CD4-positive, alpha-beta T cell treated with Interleukin-12 subunit alpha and Interleukin-12 subunit beta, for 1 hour (primary cell): ENCODE data around the gene GPX4.
"Not testable (repeated sequence)": the region's sequence is repeated elsewhere in the genome, so short reads cannot be mapped to it uniquely, and the experiment has no call there.

Experiments used
- DNase-seq: peaks from one replicate; pipeline ENCODE4 v3.0.0-alpha.2; 2020

The GPX4 gene

DNA sequence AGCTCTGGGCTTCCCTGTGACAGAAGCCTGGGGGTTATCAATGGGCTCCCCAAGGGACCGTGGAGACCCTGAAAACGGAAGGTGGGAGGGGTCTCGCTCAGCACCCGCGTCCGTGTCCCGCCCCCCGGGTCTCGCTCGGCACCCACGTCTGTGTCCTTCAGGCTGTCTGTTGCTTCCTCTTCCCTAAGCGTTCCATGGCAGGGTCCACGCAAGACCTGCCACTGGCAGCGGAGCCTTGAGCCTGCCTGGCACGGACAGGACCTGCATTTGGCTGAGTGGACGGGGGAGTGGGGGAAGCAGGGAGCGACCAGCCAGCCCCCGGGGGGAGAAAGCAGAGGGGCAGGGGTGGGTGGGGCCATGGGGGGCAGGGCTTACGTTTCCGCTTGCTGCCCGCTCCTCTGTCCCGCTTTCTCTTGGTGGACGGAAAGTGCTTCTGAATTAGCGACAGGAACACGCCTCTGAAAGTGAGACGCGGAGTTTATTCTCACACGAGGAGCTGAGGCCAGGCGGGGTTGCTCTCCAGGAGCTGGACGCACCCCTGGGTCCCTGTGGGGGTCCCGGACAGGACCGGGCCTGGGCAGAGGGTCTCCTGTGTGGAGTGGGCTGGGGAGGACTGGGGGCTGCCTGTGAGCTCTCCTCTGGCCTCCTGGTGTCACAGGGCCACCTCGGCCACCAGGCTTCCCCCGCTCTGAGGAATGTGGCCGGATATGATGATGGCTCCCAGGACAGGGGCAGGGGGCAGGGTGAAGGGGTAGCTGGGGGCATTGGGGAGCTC lies 12.0 kb downstream of the GPX4 start:
- no peak for DNase-seq

DNA sequence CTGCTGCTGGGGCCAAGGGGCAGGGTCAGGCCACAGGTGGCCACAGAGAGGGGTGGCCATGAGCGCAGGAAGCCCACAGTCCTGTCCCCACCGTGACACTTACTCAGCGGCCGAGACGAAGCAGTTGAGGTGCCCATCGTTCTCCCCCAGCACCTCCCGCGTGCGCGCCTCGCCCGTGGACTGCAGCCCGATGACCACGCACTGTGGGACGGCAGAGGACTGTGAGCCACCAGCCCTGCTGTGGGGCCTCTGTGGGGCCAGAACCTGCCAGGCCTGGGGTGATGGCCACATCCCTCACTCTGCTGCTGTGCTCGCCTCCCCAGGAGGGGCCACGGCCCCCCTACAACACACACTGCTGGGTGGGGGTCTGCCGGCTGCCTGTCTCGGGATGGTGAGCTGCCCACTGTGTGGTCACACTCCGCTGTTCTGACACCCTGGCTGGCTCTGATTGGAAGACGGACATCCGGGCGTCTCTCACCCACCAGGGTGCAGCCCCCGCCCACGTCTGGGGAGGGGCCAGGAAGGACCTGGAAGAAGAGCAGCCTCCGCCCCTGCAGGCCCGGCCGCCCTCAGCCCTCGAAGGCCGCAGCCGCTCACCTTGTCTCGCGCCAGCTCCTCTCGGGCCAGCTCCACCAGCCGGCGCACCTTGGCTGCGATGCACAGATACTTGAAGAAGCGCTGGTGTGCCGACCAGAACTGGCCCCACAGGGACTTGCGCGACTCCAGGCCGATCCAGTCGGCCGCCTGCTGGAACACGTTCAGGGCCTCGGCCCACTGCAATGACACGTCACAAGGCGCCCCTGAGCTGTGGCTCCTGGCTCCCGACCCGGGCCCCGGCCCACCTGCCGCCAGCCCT lies 13.2 kb downstream of the GPX4 start:
- DNase-seq: no peak

GRCh38 chr19:1117654-1118053 lies 13.9 kb downstream of the GPX4 start:
- DNase-seq: no peak

- no peak for DNase-seq
These were observed 15.2 kb downstream of the GPX4 start for GRCh38 chr19:1118999-1119398.

- DNase-seq: no peak
These were observed 15.9 kb downstream of the GPX4 start for GRCh38 chr19:1119475-1120217.

DNA sequence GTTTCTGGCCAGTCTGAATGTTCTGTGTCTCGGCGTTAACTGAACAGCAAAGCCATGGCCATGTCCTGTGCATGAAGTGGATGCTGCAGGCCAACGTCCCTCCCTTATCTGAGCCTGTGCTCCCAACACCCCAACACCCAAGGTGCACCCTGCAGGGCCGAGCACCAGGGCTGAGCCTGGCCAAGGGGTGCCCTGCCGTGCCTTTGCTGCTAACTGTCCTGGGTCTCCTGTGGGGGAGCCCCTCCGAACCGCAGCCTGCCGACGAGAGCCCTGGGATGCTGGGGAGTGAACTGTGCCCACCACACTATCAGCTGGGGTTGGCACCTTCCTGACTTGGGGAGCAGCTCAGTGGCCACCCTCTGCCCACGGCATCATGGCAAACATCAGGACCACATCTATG lies 17.6 kb downstream of the GPX4 start:
- DNase-seq: no peak

GRCh38 chr19:1122021-1122971 lies 18.5 kb downstream of the GPX4 start:
- no peak for DNase-seq

GRCh38 chr19:1122972-1123363 lies 19.2 kb downstream of the GPX4 start:
- DNase-seq: peak; percentile 36

DNA sequence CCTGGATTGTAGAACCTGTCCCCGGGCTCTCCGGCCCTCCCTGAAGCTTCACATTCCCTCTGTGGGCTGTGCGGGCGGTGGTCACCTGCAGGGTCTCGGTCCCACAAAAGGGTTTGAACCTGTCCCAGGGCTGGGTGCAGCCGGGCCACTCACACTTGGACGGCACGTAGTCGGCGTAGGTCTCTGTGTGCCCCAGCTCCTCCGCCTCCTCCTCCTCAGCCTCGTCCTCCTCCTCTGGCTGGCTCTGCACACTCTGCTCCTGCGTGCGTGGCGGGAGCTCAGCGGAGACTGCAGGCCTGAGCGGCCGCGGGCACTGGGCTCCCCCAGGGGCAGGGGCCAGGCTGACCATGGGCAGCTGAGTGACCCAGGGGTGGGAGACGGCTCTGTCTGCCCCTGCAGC lies 19.6 kb downstream of the GPX4 start:
- DNase-seq: no peak

GRCh38 chr19:1123885-1124677 lies 20.3 kb downstream of the GPX4 start:
- DNase-seq: no peak

DNA sequence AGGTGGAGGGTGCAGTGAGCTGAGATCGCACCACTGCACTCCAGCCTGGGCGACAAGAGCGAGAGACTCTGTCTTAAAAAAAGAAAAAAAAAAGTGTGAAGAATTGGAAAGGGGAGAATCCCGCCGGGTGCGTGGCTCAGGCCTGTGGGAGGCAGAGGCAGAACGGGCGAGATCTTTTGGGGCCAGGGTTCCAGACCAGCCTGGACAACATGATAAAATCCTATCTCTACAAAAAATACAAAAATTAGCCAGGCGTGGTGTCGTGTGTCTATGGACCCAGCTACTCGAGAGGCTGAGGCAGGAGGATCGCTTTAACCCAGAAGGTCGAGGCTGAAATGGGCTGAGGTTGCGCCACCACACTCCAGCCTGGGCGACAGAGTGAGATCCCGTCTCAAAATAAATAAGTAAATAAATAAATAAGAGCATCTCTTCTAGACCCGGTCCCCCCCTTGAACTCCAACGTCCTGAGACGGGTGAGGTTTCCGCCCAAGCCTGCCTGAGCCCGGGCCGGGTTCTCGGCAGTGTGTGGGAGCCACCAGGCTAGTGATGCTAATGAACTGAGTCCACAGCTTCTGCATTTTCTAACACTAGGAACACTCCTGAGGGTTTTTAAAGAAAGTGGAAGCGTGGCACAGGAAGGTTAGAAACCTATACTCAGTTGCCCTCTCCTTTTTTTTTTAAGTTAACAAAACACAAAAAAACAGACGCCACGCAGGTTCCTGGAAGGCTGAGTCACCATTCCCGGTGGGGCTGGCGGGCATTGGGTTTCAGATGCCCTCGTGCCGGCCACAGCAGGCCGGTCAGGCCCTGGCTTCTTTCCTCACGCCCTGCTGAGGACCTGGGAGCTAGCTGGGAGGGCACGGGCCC lies 22.0 kb downstream of the GPX4 start:
- DNase-seq: no peak

GRCh38 chr19:1126984-1127760 lies 23.4 kb downstream of the GPX4 start:
- no peak for DNase-seq

- DNase-seq: no peak
These were observed 24.3 kb downstream of the GPX4 start for GRCh38 chr19:1128106-1128505.

DNA sequence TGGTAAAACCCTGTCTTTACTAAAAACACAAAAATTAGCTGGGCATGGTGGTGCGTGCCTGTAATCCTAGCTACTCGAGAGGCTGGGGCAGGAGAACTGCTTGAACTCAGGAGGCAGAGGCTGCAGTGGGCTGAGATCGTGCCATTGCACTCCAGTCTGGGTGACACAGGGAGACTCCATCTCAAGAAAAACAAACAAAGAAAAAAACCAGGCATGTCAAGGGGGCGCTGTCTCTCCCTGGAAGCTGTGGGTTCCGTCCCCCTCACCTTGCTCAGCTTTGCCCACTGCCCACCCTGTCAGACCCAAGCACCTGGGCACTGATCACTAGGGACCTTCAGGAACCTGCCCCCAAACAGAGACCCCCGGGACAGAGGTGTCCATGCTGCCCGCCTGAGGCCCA lies 25.3 kb downstream of the GPX4 start:
- not testable (repeated sequence) for DNase-seq

DNA sequence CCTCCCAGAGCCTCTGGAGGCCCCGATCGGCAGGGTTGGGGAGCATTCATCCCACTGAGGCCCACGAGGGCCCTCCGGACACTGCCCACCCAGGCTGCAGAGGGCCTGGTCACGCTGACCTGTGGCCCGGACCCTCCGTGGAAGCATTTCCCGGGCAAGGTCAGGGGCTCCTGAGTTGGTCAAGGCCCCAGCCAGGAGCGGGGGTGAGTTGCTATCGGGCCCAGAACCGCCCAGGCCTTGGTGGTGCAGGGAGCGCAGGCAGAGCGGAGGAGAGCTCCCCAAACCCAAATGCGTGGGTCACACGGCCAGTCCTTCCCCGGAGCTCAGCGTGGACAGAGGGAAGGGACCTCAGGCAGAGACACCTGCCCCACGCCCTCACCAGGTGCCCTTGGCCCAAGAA lies 25.7 kb downstream of the GPX4 start:
- DNase-seq: no peak

DNA sequence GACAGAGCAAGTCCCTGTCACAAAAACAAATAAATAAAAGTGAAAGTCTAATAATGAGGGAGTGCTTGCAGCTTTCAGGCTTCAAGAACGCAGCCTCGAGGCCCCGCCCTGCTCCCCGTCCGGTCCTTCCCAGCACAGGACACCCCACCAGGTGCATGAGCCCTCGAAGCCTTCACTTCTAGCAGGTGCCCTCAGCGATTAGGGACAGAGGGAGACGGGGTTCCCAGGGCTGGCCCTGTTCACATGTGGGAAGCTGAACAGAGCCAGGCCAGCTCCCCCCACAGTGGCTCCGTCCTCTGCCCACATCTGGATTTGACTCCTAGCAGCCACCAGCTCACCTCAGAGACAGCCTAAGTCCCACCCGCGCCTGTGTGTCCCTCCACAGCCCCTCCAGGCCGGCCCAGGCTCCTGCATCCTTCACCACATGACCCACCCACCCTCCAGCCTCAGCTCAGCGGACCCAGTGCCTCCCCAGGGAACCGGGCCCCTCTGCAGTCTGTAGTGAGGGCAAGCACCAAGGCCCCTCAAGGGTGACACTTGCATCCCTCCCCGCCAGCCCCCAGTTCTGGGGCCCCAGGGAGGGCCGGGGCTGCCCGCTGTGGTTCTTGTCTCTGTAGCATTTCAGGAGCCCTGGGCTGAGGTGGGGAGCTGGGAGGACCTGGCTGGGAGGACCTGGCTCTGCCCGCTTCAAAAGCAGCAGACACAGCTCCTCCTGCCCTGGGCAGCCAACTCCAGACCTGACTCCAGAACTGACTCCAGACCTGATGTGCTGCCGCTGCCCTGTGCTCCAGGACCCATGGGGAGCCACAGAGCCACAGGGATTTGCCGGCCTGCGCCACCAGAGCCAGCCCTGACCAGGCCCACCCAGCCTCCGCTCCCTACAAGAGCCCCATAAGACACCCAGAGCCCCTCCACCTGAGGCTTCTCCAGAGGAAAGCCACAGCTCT lies 27.2 kb downstream of the GPX4 start:
- peak; percentile 49 for DNase-seq

DNA sequence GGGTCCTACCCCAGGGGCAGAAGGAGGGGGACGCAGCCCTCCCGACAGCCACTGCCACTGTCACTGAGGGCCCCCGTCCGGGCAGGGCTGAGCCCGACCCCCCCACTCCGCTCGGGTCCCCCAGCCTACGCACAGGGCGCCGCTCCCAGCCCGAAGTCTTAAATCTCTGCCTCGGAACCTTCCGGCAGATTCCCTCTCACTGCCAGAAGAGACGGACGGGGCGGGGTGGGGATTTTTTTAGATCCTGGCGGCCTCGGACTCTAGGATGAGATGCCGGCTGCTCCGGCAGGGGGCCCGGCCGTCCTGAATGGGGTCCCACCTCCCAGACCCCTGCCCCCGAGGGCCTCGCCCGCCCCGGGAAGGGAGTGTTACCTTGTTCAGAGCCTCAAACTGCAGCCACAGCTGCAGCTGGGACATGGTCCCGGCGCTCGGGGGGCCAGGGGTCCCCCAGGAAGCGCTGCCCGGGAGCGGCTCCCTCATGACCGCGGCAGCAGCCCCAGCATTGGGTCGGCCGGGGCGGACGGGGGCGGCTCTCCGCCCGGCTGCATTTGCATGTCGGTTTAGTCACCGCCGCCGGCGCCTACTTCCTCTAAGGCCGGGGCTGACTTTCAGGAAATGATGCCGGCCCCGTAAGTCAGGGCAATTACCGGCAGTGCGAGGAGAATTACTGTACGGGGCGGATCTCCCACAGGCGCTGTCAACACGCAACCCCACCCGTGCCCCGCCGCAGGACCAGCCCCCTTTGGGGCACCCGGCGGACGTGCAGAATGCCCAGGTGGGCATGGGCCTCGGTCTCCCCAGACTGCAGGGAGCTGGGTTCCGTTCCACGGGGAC lies 28.1 kb downstream of the GPX4 start:
- DNase-seq: peak; percentile 87
